ENCODE data around the gene RARS2. TPM values are rescaled to one million over a fixed set of nuclear protein-coding genes. Genes with fewer than 3 reads are reported as not detected.
A peak's percentile ranks its signal among the peaks of the same experiment; 100 is the strongest.

RARS2 gene
- total RNA-seq, 1 donor from 2014 or later = 53.3 TPM

- TF ChIP-seq, protein P1, sequence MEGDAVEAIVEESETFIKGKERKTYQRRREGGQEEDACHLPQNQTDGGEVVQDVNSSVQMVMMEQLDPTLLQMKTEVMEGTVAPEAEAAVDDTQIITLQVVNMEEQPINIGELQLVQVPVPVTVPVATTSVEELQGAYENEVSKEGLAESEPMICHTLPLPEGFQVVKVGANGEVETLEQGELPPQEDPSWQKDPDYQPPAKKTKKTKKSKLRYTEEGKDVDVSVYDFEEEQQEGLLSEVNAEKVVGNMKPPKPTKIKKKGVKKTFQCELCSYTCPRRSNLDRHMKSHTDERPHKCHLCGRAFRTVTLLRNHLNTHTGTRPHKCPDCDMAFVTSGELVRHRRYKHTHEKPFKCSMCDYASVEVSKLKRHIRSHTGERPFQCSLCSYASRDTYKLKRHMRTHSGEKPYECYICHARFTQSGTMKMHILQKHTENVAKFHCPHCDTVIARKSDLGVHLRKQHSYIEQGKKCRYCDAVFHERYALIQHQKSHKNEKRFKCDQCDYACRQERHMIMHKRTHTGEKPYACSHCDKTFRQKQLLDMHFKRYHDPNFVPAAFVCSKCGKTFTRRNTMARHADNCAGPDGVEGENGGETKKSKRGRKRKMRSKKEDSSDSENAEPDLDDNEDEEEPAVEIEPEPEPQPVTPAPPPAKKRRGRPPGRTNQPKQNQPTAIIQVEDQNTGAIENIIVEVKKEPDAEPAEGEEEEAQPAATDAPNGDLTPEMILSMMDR (IDR thresholded peaks at IDR 0.05; ENCODE audit: unreplicated experiment) = no peak
- Mint-ChIP-seq H3K36me3 (peaks cover 47% of the 10 kb centered on the region), H3K27me3 (ENCODE audit: low read depth) (no peaks in the 10 kb centered on the region), H3K4me1 (peaks cover 5% of the 10 kb centered on the region), H3K9me3 (peaks cover 9% of the 10 kb centered on the region), H3K27ac (peak overlapping the region; percentile 59), H3K4me3 (no peak overlapping the region)
- DNase-seq (ENCODE audit: low spot score in 2 of 2, unreplicated experiment in 2 of 2) = no peak
Measured at GRCh38 chr6:87541744-87542143, 48.0 kb downstream of the RARS2 start.

DNA sequence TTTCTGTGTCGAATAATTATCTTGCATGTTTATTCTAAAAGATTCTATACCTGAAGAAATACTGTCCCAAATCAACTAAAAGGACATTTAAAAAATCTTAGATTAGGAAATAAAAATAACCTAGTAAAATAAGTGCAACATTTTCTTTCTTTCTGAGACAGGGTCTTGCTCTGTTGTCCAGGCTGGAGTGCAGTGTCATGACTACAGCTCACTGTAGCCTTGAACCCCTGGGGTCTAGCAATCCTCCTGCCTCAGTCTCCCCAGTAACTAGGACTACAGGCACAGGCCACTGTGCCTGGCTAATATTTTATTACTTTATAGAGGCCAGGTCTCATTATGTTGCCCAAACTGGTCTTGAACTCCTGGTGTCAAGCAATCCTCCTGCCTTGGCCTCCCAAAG, 48.7 kb downstream of the RARS2 start:
- no peak overlapping the region for H3K4me3 Mint-ChIP-seq
- H3K27me3 Mint-ChIP-seq (ENCODE audit: low read depth) = no peaks in the 10 kb centered on the region
- no peak for DNase-seq (ENCODE audit: low spot score in 2 of 2, unreplicated experiment in 2 of 2)
- H3K27ac Mint-ChIP-seq = peak overlapping the region; percentile 9
- TF ChIP-seq, protein P1 (IDR thresholded peaks at IDR 0.05; ENCODE audit: unreplicated experiment) = no peak
- peaks cover 5% of the 10 kb centered on the region for H3K4me1 Mint-ChIP-seq
- H3K36me3 Mint-ChIP-seq = peaks cover 47% of the 10 kb centered on the region
- peaks cover 9% of the 10 kb centered on the region for H3K9me3 Mint-ChIP-seq

DNA sequence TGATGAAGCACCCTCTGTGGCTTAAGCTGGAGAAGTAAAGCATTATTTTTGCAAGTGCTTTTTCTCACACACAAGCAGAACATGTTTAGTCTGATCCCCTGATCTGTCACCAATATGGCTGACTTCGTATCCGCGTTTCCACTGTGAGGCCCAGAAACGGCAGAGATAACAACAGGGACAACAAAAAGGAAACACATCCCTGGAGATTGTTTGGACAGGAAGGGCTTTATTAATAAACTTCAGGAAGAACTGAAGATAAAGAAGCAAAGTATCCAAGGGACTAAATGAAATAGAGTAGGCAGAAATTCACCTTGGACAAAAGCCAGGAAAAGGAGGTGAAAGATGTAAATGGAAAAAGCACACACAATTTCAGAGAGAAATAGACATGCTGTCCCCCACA, 49.2 kb downstream of the RARS2 start:
- Mint-ChIP-seq H3K4me1 (peaks cover 5% of the 10 kb centered on the region), H3K9me3 (peaks cover 9% of the 10 kb centered on the region), H3K36me3 (peaks cover 42% of the 10 kb centered on the region), H3K4me3 (peak overlapping the region; percentile 29), H3K27ac (peak overlapping the region; percentile 91), H3K27me3 (ENCODE audit: low read depth) (no peaks in the 10 kb centered on the region)
- no peak for DNase-seq (ENCODE audit: low spot score in 2 of 2, unreplicated experiment in 2 of 2)
- TF ChIP-seq, protein P1 (IDR thresholded peaks at IDR 0.05; ENCODE audit: unreplicated experiment) = no peak

- Mint-ChIP-seq H3K36me3 (peaks cover 32% of the 10 kb centered on the region), H3K9me3 (peaks cover 9% of the 10 kb centered on the region), H3K27ac (no peak overlapping the region), H3K4me1 (peaks cover 5% of the 10 kb centered on the region), H3K27me3 (ENCODE audit: low read depth) (no peaks in the 10 kb centered on the region), H3K4me3 (no peak overlapping the region)
- no peak for DNase-seq (ENCODE audit: low spot score in 2 of 2, unreplicated experiment in 2 of 2)
- TF ChIP-seq, protein P1 (IDR thresholded peaks at IDR 0.05; ENCODE audit: unreplicated experiment) = no peak
Measured at GRCh38 chr6:87539554-87539953, 50.2 kb downstream of the RARS2 start.

DNA sequence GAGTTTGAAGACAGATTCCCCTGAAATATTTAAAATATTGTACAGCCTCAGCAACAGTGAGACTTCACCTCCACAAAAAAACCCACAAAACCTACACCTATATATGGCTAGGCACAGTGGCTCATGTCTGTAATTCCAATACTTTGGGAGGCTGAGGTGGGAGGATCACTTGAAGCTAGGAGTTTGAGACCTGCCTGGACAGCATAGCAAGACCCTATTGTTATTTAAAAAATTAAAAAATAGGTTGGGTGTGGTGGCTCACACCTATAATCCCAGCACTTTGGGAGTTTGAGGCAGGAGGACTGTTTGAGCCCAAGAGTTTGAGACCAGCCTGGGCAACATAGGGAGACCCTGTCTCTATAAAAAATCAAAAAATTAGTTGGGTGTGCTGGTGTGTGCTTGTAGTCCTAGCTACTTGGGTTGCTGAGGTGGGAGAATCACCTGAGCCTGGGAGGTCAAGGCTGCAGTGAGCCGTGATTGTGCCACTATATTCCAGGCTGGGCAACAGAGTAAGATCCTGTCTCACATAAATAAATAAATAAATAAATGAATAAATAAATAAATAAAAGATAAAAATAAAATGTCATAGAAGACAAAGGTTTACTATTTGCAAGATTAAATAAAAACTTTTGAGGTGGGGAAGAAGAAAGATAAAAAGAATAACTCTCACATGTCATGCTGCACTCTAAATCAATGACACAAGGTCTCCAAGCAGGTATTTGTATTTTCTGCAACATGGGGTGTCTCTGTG, 51.1 kb downstream of the RARS2 start:
- TF ChIP-seq, protein P1 (IDR thresholded peaks at IDR 0.05; ENCODE audit: unreplicated experiment) = no peak
- Mint-ChIP-seq H3K27ac (no peak overlapping the region), H3K36me3 (peaks cover 31% of the 10 kb centered on the region), H3K4me3 (no peak overlapping the region), H3K27me3 (ENCODE audit: low read depth) (no peaks in the 10 kb centered on the region), H3K9me3 (peaks cover 9% of the 10 kb centered on the region), H3K4me1 (peaks cover 5% of the 10 kb centered on the region)
- DNase-seq (ENCODE audit: low spot score in 2 of 2, unreplicated experiment in 2 of 2) = no peak

Data from mesothelial cell of epicardium (in vitro differentiated cells).